Suprapubic skin (tissue), 4 donors: Measurements from ENCODE around the gene TOM1L2. TPM values are rescaled to one million over a fixed set of nuclear protein-coding genes. Genes with fewer than 3 reads are reported as not detected.

Source experiments
- DNase-seq, 2 donors: peaks; one replicate each; pipeline ENCODE4 v3.0.0-alpha.2; 2019; ENCODE audit warnings: low spot score in 2 of 2
- H3K27ac ChIP-seq: fragments of 200-600 bp; sonication (generic); one replicate; pipeline ENCODE4 v1.5.1; 2019
- H3K27me3 ChIP-seq: fragments of 200-600 bp; sonication (generic); one replicate; pipeline ENCODE4 v1.5.1; 2019
- H3K36me3 ChIP-seq: fragments of 200-600 bp; sonication (generic); one replicate; pipeline ENCODE4 v1.5.1; 2019
- H3K4me1 ChIP-seq: fragments of 200-600 bp; sonication (generic); one replicate; pipeline ENCODE4 v1.5.1; 2019
- H3K4me3 ChIP-seq: fragments of 200-600 bp; sonication (generic); one replicate; pipeline ENCODE4 v1.5.1; 2019; ENCODE audit warnings: mild to moderate bottlenecking
- H3K9me3 ChIP-seq: fragments of 200-600 bp; sonication (generic); one replicate; pipeline ENCODE4 v1.5.1; 2019
- CTCF ChIP-seq, 2 donors: fragments of 200-600 bp in 1 of 2; fragments of 450-650 bp in 1 of 2; sonication (generic) in 1 of 2; IDR thresholded peaks; one replicate each; pipeline ENCODE4 v1.5.1; 2016 to 2019; ENCODE audit warnings: antibody characterized with exemption in 2 of 2, mild to moderate bottlenecking in 1 of 2, moderate library complexity in 1 of 2
- EP300 ChIP-seq: sonication (generic); formaldehyde crosslinking; IDR thresholded peaks from one replicate; pipeline ENCODE4 v1.6.1; 2017; ENCODE audit warnings: antibody characterized with exemption
- POLR2A ChIP-seq, 2 donors: fragments of 450-650 bp; IDR thresholded peaks; one replicate each; pipeline ENCODE4 v1.6.1; 2017; ENCODE audit warnings: antibody characterized with exemption in 2 of 2, mild to moderate bottlenecking in 2 of 2, moderate library complexity in 2 of 2
- POLR2AphosphoS5 ChIP-seq, 3 donors: sonication (generic); formaldehyde crosslinking; IDR thresholded peaks; one replicate each; pipeline ENCODE4 v1.6.1; 2017; ENCODE audit warnings: antibody characterized with exemption in 3 of 3
- WGBS: methylation state at CpG from one replicate; pipeline ENCODE4 v1.1.5; 2018; 5-methylcytosine and 5-hydroxymethylcytosine counted together
- total RNA-seq, 4 donors: library from RNA; depleted of rRNA; stranded (reverse); fragments of >200 nt; gene quantifications; one replicate each; pipeline ENCODE4 v1.1.0, GENCODE V29; 2016

The TOM1L2 gene
- total RNA-seq, 4 donors from 2014 or later: 128 to 259 (median 162) TPM

GRCh38 chr17:17805575-17805974 lies 166.6 kb downstream of the TOM1L2 start:
- Histone ChIP-seq H3K4me1 (peaks cover 38% of the 10 kb centered on the region), H3K36me3 (no peaks in the 10 kb centered on the region), H3K9me3 (no peaks in the 10 kb centered on the region), H3K4me3 (no peak overlapping the region), H3K27ac (no peak overlapping the region), H3K27me3 (no peaks in the 10 kb centered on the region)
- TF ChIP-seq POLR2AphosphoS5 (IDR thresholded peaks at IDR 0.05) (no peak), CTCF (IDR thresholded peaks at IDR 0.05) (no peak), POLR2A (IDR thresholded peaks at IDR 0.05) (no peak), EP300 (no peak)
- WGBS: 60% methylated on average over 5 of the region's 9 CpGs
- DNase-seq: no peak

DNA sequence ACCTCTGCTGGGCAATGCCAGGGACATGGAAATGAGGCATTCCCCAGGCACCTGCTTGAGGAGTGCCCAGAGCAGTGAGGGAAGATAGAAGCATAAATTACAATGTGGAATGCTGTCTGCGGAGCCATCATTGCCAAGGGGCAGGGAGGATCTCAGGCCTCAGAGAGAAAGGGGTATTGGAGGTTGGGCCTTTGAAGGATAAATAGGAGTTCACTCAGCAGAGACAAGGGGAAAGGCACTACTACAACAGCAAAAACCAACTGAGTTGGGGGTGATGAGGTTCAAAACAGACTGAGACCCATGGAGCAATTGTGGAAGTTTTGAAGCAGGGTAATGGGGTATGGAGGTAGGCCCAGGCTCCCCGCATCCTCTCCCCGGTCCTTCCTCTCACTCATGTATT lies 168.2 kb downstream of the TOM1L2 start:
- Histone ChIP-seq H3K36me3 (peaks cover 9% of the 10 kb centered on the region), H3K27ac (no peak overlapping the region), H3K9me3 (no peaks in the 10 kb centered on the region), H3K4me1 (peaks cover 22% of the 10 kb centered on the region), H3K4me3 (no peak overlapping the region), H3K27me3 (no peaks in the 10 kb centered on the region)
- WGBS: 86% methylated on average over 3 of the region's 3 CpGs
- no peak for TF ChIP-seq POLR2A (IDR thresholded peaks at IDR 0.05)
- no peak for DNase-seq

DNA sequence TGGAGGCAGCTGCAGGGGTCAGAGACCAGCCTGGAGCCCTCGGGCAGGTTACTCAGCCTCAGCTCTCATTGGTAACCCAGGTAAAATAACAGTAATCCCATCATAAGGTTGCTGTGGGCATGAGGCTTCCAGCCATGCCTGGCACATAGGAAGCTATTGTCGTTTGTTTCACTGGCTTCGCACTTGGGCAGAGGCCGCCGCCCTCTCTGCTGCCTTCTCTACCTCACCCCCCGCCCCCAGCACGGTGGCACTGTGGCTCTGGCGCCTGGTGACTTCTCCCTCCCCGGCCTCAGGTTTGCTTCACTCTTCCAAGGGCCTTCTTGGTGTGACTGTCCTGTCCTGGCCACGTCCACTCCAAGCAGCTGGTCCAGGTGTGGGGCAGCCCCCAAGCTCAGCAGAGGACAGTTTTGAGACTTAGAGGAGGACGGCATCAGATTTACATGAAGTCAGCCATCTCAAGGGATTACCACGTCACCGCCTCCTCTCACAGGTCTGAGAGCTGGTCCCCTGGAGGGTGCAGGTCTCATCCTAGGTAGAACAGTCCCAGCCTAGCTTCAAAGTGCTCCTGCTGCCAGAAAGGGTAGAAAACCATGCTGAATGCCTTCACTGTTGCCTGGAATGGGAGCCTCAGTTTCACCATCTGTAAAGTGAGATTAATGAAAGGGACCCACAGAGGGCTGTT lies 170.3 kb downstream of the TOM1L2 start:
- Histone ChIP-seq H3K27me3 (no peaks in the 10 kb centered on the region), H3K4me1 (peaks cover 7% of the 10 kb centered on the region), H3K4me3 (no peak overlapping the region), H3K36me3 (peaks cover 30% of the 10 kb centered on the region), H3K27ac (no peak overlapping the region), H3K9me3 (no peaks in the 10 kb centered on the region)
- DNase-seq: no peak
- TF ChIP-seq POLR2AphosphoS5 (IDR thresholded peaks at IDR 0.05): no peak
- no peak for TF ChIP-seq EP300
- TF ChIP-seq CTCF (IDR thresholded peaks at IDR 0.05): no peak
- TF ChIP-seq POLR2A (IDR thresholded peaks at IDR 0.05): no peak
- 82% methylated on average over 9 of the region's 13 CpGs for WGBS

- Histone ChIP-seq H3K4me1 (peaks cover 4% of the 10 kb centered on the region), H3K27me3 (no peaks in the 10 kb centered on the region), H3K9me3 (no peaks in the 10 kb centered on the region), H3K36me3 (peaks cover 44% of the 10 kb centered on the region), H3K27ac (no peak overlapping the region), H3K4me3 (no peak overlapping the region)
- TF ChIP-seq POLR2AphosphoS5 (IDR thresholded peaks at IDR 0.05) (no peak), CTCF (IDR thresholded peaks at IDR 0.05) (no peak), POLR2A (IDR thresholded peaks at IDR 0.05) (no peak), EP300 (no peak)
- WGBS: 84% methylated on average over 5 of the region's 12 CpGs
- DNase-seq: no peak
These were observed 171.6 kb downstream of the TOM1L2 start for GRCh38 chr17:17800504-17801021.

DNA sequence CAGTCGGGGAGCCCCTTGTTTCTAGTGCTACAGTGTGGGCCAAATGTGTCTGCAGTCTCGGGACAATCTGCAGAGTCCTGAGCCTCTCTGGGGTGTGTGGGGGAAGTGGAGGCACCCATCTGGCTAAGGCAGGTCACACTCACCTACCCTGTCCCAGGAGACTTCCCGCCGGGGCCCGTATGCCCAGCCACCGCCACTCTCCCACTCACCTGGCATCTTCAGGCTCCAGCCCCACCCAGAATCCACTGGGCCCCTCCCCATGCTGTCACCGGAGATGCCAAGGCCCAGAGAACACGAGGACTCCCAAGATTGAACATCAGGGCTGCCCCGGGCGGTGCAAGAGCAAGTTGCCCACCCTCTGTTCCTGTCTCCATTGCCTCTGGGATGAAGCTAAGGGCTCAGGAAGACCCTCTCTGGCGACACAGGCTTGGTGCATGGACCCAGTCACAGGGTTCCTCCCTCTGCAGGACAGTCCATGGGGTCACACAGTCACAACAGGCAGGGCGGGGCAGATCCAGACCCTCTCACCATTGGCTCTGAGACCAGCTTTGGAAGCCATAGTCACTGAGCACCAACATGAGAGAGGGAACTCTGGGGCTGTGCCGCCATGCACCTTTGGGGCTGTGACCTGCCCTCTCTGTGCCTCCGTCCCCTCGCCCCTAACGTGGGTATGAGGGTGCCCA lies 173.5 kb downstream of the TOM1L2 start:
- no peak for DNase-seq
- Histone ChIP-seq H3K27ac (no peak overlapping the region), H3K4me3 (no peak overlapping the region), H3K36me3 (peaks cover 62% of the 10 kb centered on the region), H3K9me3 (no peaks in the 10 kb centered on the region), H3K27me3 (no peaks in the 10 kb centered on the region), H3K4me1 (no peaks in the 10 kb centered on the region)
- TF ChIP-seq POLR2AphosphoS5 (IDR thresholded peaks at IDR 0.05) (no peak), POLR2A (IDR thresholded peaks at IDR 0.05) (no peak), EP300 (no peak), CTCF (IDR thresholded peaks at IDR 0.05) (no peak)
- WGBS: 76% methylated on average over 10 of the region's 16 CpGs
